HG03095 (cell line): Measurements from ENCODE around the gene PLA2G4E.

Experiments used
- ATAC-seq: cut with Tn5 transposase; IDR thresholded peaks from one replicate; pipeline ENCODE4 v1.9.1; 2021; ENCODE audit warnings: moderate library complexity; ENCODE audit not compliant: unreplicated experiment

Gene PLA2G4E

GRCh38 chr15:42020713-42021273, at the start of gene PLA2G4E:
Gene PLA2G4E (minus strand): TSS chr15:42021042. CDS start chr15:42021030, 12 bp downstream.
- ATAC-seq, result no peak

GRCh38 chr15:42070279-42070975, 49.6 kb upstream of the PLA2G4E start:
- no peak for ATAC-seq

- ATAC-seq, result no peak
Observed at GRCh38 chr15:42069496-42070278, 48.8 kb upstream of the PLA2G4E start.

GRCh38 chr15:42069025-42069424, 48.2 kb upstream of the PLA2G4E start:
- no peak for ATAC-seq

GRCh38 chr15:42068601-42069000, 47.8 kb upstream of the PLA2G4E start:
- ATAC-seq, result no peak

GRCh38 chr15:42066764-42067415, 46.0 kb upstream of the PLA2G4E start:
- no peak for ATAC-seq

- ATAC-seq, result no peak
Observed at GRCh38 chr15:42065468-42065867, 44.6 kb upstream of the PLA2G4E start.

- no peak for ATAC-seq
Observed at GRCh38 chr15:42065033-42065432, 44.2 kb upstream of the PLA2G4E start.

- no peak for ATAC-seq
Observed at GRCh38 chr15:42064271-42064670, 43.4 kb upstream of the PLA2G4E start.

- ATAC-seq, result no peak
Observed at GRCh38 chr15:42063122-42063848, 42.4 kb upstream of the PLA2G4E start.

GRCh38 chr15:42062284-42062806, 41.5 kb upstream of the PLA2G4E start:
- no peak for ATAC-seq

GRCh38 chr15:42060797-42061196, 40.0 kb upstream of the PLA2G4E start:
- ATAC-seq, result no peak

- ATAC-seq, result no peak
Observed at GRCh38 chr15:42060477-42060763, 39.6 kb upstream of the PLA2G4E start.

- ATAC-seq, result no peak
Observed at GRCh38 chr15:42059661-42060476, 39.0 kb upstream of the PLA2G4E start.

- ATAC-seq, result no peak
Observed at GRCh38 chr15:42058791-42059190, 37.9 kb upstream of the PLA2G4E start.

GRCh38 chr15:42057799-42058646, 37.2 kb upstream of the PLA2G4E start:
- no peak for ATAC-seq

GRCh38 chr15:42056934-42057798, 36.3 kb upstream of the PLA2G4E start:
- no peak for ATAC-seq

- no peak for ATAC-seq
Observed at GRCh38 chr15:42053914-42054313, 33.1 kb upstream of the PLA2G4E start.
